ACHN (cell line): ENCODE measurements around the gene PEX16.

Source experiments
- DNase-seq: peaks from one replicate; pipeline ENCODE4 v3.0.0-alpha.2; 2015
- in situ Hi-C: cut with HindIII; loops from 2 replicates; pipeline ENCODE4 v1.10.0; 2017; ENCODE audit warnings: low sequenced_read_pairs, low pct_ligation_motif_present, low pct_unique_long_range_greater_than_20kb

Gene PEX16

GRCh38 chr11:45917623-45918330, at the start of gene PEX16:
Gene PEX16, minus strand, starts transcription at chr11:45917877. Its CDS starts 66 bp downstream, at chr11:45917811.
- in situ Hi-C loops, result no loop called here
- DNase-seq, result peak; percentile 97

GRCh38 chr11:45964911-45965389, 47.3 kb upstream of the PEX16 start:
- peak; percentile 72 for DNase-seq
- in situ Hi-C loops, result no loop called here

- no peak for DNase-seq
- in situ Hi-C loops, result no loop called here
Measured at GRCh38 chr11:45961751-45962240, 44.1 kb upstream of the PEX16 start.

- in situ Hi-C loops, result no loop called here
- no peak for DNase-seq
Measured at GRCh38 chr11:45960387-45961095, 42.9 kb upstream of the PEX16 start.

GRCh38 chr11:45959851-45960250, 42.2 kb upstream of the PEX16 start:
- in situ Hi-C loops, result no loop called here
- DNase-seq, result no peak

GRCh38 chr11:45949992-45950407, 32.3 kb upstream of the PEX16 start:
- no peak for DNase-seq
- in situ Hi-C loops, result no loop called here

- in situ Hi-C loops, result no loop called here
- no peak for DNase-seq
Measured at GRCh38 chr11:45948356-45948755, 30.7 kb upstream of the PEX16 start.

GRCh38 chr11:45947885-45948284, 30.2 kb upstream of the PEX16 start:
- no peak for DNase-seq
- in situ Hi-C loops, result no loop called here

- DNase-seq, result no peak
- in situ Hi-C loops, result no loop called here
Measured at GRCh38 chr11:45945397-45945999, 27.8 kb upstream of the PEX16 start.

GRCh38 chr11:45942381-45942780, 24.7 kb upstream of the PEX16 start:
- in situ Hi-C loops, result no loop called here
- peak; percentile 63 for DNase-seq

- in situ Hi-C loops, result no loop called here
Measured at GRCh38 chr11:45941285-45941684, 23.6 kb upstream of the PEX16 start.

GRCh38 chr11:45939836-45940235, 22.2 kb upstream of the PEX16 start:
- in situ Hi-C loops, result no loop called here
- DNase-seq, result no peak

More at GRCh38 chr11:45941285-45941684, 23.6 kb upstream of the PEX16 start:
- no peak for DNase-seq

GRCh38 chr11:45937916-45938315, 20.2 kb upstream of the PEX16 start:
- no peak for DNase-seq
- in situ Hi-C loops, result no loop called here

- DNase-seq, result no peak
- in situ Hi-C loops, result no loop called here
Measured at GRCh38 chr11:45936511-45937054, 18.9 kb upstream of the PEX16 start.

GRCh38 chr11:45935349-45936064, 17.8 kb upstream of the PEX16 start:
- in situ Hi-C loops, result no loop called here
- no peak for DNase-seq

GRCh38 chr11:45934580-45935318, 17.1 kb upstream of the PEX16 start:
- in situ Hi-C loops, result no loop called here
- no peak for DNase-seq

GRCh38 chr11:45933846-45934579, 16.3 kb upstream of the PEX16 start:
- in situ Hi-C loops, result no loop called here
- DNase-seq, result no peak
